H9 (cell line): Measurements from ENCODE around the gene TAAR8. TPM values are rescaled to one million over a fixed set of nuclear protein-coding genes. Genes with fewer than 3 reads are reported as not detected.

Source experiments
- DNase-seq: peaks from one replicate; pipeline ENCODE4 v3.0.0-alpha.2; 2017
- H2AFZ ChIP-seq: one replicate; pipeline ENCODE4 v1.6.1; 2013; ENCODE audit warnings: mild to moderate bottlenecking, low read length, control low read depth, moderate library complexity
- H2AK5ac ChIP-seq: 2 replicates; pipeline ENCODE4 v1.6.1; 2013; ENCODE audit warnings: low read length, control low read depth, mixed read lengths; ENCODE audit not compliant: insufficient read length
- H2BK120ac ChIP-seq: one replicate; pipeline ENCODE4 v1.6.1; 2013; ENCODE audit warnings: low read depth, mild to moderate bottlenecking, low read length, control low read depth, inconsistent platforms; ENCODE audit not compliant: poor library complexity, severe bottlenecking
- H2BK12ac ChIP-seq: 2 replicates; pipeline ENCODE4 v1.6.1; 2013; ENCODE audit warnings: low read length, control low read depth, mixed read lengths, low read depth; ENCODE audit not compliant: insufficient read length
- H2BK15ac ChIP-seq: 2 replicates; pipeline ENCODE4 v1.6.1; 2013; ENCODE audit warnings: low read depth, low read length, control low read depth
- H2BK20ac ChIP-seq: one replicate; pipeline ENCODE4 v1.6.1; 2013; ENCODE audit warnings: low read depth, mild to moderate bottlenecking, low read length, control low read depth, inconsistent platforms; ENCODE audit not compliant: poor library complexity, severe bottlenecking
- H2BK5ac ChIP-seq: 2 replicates; pipeline ENCODE4 v1.6.1; 2013; ENCODE audit warnings: low read length, control low read depth, mixed read lengths; ENCODE audit not compliant: insufficient read length
- H3K14ac ChIP-seq: 2 replicates; pipeline ENCODE4 v1.6.1; 2013; ENCODE audit warnings: low read length, control low read depth; ENCODE audit not compliant: insufficient read depth
- H3K18ac ChIP-seq: 2 replicates; pipeline ENCODE4 v1.6.1; 2013; ENCODE audit warnings: low read depth, mild to moderate bottlenecking, mixed read lengths, low read length, control low read depth; ENCODE audit not compliant: insufficient read length
- H3K23ac ChIP-seq: 2 replicates; pipeline ENCODE4 v1.6.1; 2013; ENCODE audit warnings: low read length, control low read depth, mixed read lengths, low read depth; ENCODE audit not compliant: insufficient read length
- H3K23me2 ChIP-seq: 2 replicates; pipeline ENCODE4 v1.6.1; 2013; ENCODE audit warnings: low read depth, mild to moderate bottlenecking, mixed read lengths, low read length, control low read depth; ENCODE audit not compliant: insufficient read length, poor library complexity, severe bottlenecking
- H3K27ac ChIP-seq: 2 replicates; pipeline ENCODE4 v1.5.1; 2013; ENCODE audit warnings: low read length, control low read depth, mixed read lengths, low read depth; ENCODE audit not compliant: insufficient read length
- H3K27me3 ChIP-seq: 2 replicates; pipeline ENCODE4 v1.6.1; 2013; ENCODE audit warnings: low read length, control low read depth, inconsistent platforms; ENCODE audit not compliant: insufficient read depth
- H3K4ac ChIP-seq: 2 replicates; pipeline ENCODE4 v1.6.1; 2013; ENCODE audit warnings: low read depth, mild to moderate bottlenecking, control low read depth, inconsistent platforms, low read length, moderate library complexity
- H3K4me1 ChIP-seq: 2 replicates; pipeline ENCODE4 v1.6.1; 2013; ENCODE audit warnings: low read length, control low read depth, inconsistent platforms; ENCODE audit not compliant: insufficient read depth
- H3K4me2 ChIP-seq: 2 replicates; pipeline ENCODE4 v1.6.1; 2013; ENCODE audit warnings: low read length, control low read depth, mixed read lengths; ENCODE audit not compliant: insufficient read length, insufficient read depth
- H3K56ac ChIP-seq: 2 replicates; pipeline ENCODE4 v1.6.1; 2013; ENCODE audit warnings: low read depth, mild to moderate bottlenecking, mixed read lengths, low read length, control low read depth; ENCODE audit not compliant: insufficient read length
- H3K79me1 ChIP-seq: 2 replicates; pipeline ENCODE4 v1.6.1; 2013; ENCODE audit warnings: low read depth, mild to moderate bottlenecking, moderate library complexity, low read length, control low read depth, inconsistent platforms; ENCODE audit not compliant: insufficient read depth, poor library complexity, severe bottlenecking
- H3K79me2 ChIP-seq: 2 replicates; pipeline ENCODE4 v1.6.1; 2013; ENCODE audit warnings: low read length, control low read depth, inconsistent platforms; ENCODE audit not compliant: insufficient read depth
- H3K9ac ChIP-seq: 2 replicates; pipeline ENCODE4 v1.6.1; 2013; ENCODE audit warnings: low read length, control low read depth, mixed read lengths; ENCODE audit not compliant: insufficient read length; ENCODE audit errors: extremely low read depth
- H3K9me3 ChIP-seq: one replicate; pipeline ENCODE4 v1.6.1; 2013; ENCODE audit warnings: low read depth, low read length, inconsistent platforms; ENCODE audit not compliant: control insufficient read depth
- H3T11ph ChIP-seq: one replicate; pipeline ENCODE4 v1.6.1; 2013; ENCODE audit warnings: mild to moderate bottlenecking, low read length, control low read depth, inconsistent platforms
- H4K20me1 ChIP-seq: one replicate; pipeline ENCODE4 v1.6.1; 2013; ENCODE audit not compliant: control insufficient read depth, insufficient read length, insufficient read depth
- H4K5ac ChIP-seq: 2 replicates; pipeline ENCODE4 v1.6.1; 2013; ENCODE audit warnings: low read depth, mild to moderate bottlenecking, mixed read lengths, low read length, control low read depth; ENCODE audit not compliant: insufficient read length
- H4K8ac ChIP-seq: replicated peaks from 2 replicates; pipeline ENCODE4 v1.6.1; 2013; ENCODE audit warnings: low read length, control low read depth, mixed read lengths, low read depth; ENCODE audit not compliant: insufficient read length
- H4K91ac ChIP-seq: 2 replicates; pipeline ENCODE4 v1.6.1; 2013; ENCODE audit warnings: low read depth, mild to moderate bottlenecking, moderate library complexity, mixed read lengths, low read length, control low read depth; ENCODE audit not compliant: insufficient read length
- H3K27ac Mint-ChIP-seq, 3 experiments: 2 replicates in 2 of 3; 3 replicates in 1 of 3; pipeline ENCODE4 v1.8.0; 2020 to 2021; ENCODE audit warnings: mixed read lengths in 3 of 3, mild to moderate bottlenecking in 1 of 3, moderate library complexity in 1 of 3
- H3K27me3 Mint-ChIP-seq: 2 replicates; pipeline ENCODE4 v1.8.0; 2021; ENCODE audit warnings: low read depth, mild to moderate bottlenecking, moderate library complexity, mixed read lengths
- H3K36me3 Mint-ChIP-seq, 3 experiments: 2 replicates in 2 of 3; 3 replicates in 1 of 3; pipeline ENCODE4 v1.8.0; 2020 to 2021; ENCODE audit warnings: low read depth in 3 of 3, mixed read lengths in 3 of 3; ENCODE audit not compliant: insufficient read depth in 1 of 3
- H3K4me1 Mint-ChIP-seq, 2 experiments: 2 replicates each; pipeline ENCODE4 v1.8.0; 2020; ENCODE audit warnings: mixed read lengths in 2 of 2
- H3K4me3 Mint-ChIP-seq, 2 experiments: 2 replicates in 1 of 2; 3 replicates in 1 of 2; pipeline ENCODE4 v1.8.0; 2020 to 2021; ENCODE audit warnings: mild to moderate bottlenecking in 2 of 2, mixed read lengths in 2 of 2, moderate library complexity in 1 of 2
- H3K9me3 Mint-ChIP-seq, 2 experiments: 2 replicates in 1 of 2; 3 replicates in 1 of 2; pipeline ENCODE4 v1.8.0; 2020; ENCODE audit warnings: mild to moderate bottlenecking in 2 of 2, mixed read lengths in 2 of 2, moderate library complexity in 1 of 2
- CTCF ChIP-seq: fragments of 200-600 bp; sonication (generic); conservative IDR thresholded peaks from 3 replicates; pipeline ENCODE4 v1.8.0; 2021; ENCODE audit warnings: antibody characterized with exemption, mild to moderate bottlenecking
- WGBS: extraction: QIAGEN DNeasy Blood & Tissue Kit; methylation state at CpG from one replicate; pipeline ENCODE4 v1.1.7; 2013; ENCODE audit warnings: missing lambda C conversion rate, low lambda C conversion rate, mixed read lengths; ENCODE audit not compliant: insufficient read length; ENCODE audit errors: extremely low coverage; 5-methylcytosine and 5-hydroxymethylcytosine counted together
- total RNA-seq: library from RNA; stranded (reverse); gene quantifications from 2 replicates; pipeline ENCODE4 v1.2.1, GENCODE V29; 2021

TAAR8 gene
- total RNA-seq, 1 experiment from 2014 or later: not detected

- H3K4me1 ChIP-seq: no peaks in the 10 kb centered on the region; the same call in 1 of the 2 replicates
- WGBS: no CpG with 5 or more reads among the region's 4 CpGs
- no peak overlapping the region for H2BK20ac ChIP-seq
- no peak for DNase-seq
- Mint-ChIP-seq H3K9me3 (no peaks in the 10 kb centered on the region), H3K27ac (peak overlapping the region; percentile 4 to 34 (median 21); a peak in 3 of 7 replicates), H3K36me3 (no peaks in the 10 kb centered on the region), H3K4me1 (peaks cover 20 to 23% of the 10 kb centered on the region in 2 experiments), H3K4me3 (no peak overlapping the region), H3K27me3 (peaks cover 10% of the 10 kb centered on the region)
- H2AFZ ChIP-seq: no peak overlapping the region
- H2BK15ac ChIP-seq: no peak overlapping the region
- TF ChIP-seq CTCF: no peak
- H3K9ac ChIP-seq: no peak overlapping the region
- H2AK5ac ChIP-seq: no peak overlapping the region
- H4K5ac ChIP-seq: no peak overlapping the region
- no peaks in the 10 kb centered on the region for H3K79me2 ChIP-seq
- H2BK5ac ChIP-seq: no peak overlapping the region
- H2BK120ac ChIP-seq: no peak overlapping the region
- H3K23me2 ChIP-seq: no peaks in the 10 kb centered on the region
- H3K4ac ChIP-seq: no peak overlapping the region
- H3K4me2 ChIP-seq: no peak overlapping the region
- H2BK12ac ChIP-seq: no peak overlapping the region
- no peaks in the 10 kb centered on the region for H3K79me1 ChIP-seq
- H3K9me3 ChIP-seq: no peaks in the 10 kb centered on the region
- no peaks in the 10 kb centered on the region for H3K27me3 ChIP-seq
- no peak overlapping the region for H3K27ac ChIP-seq
- H3K14ac ChIP-seq: no peak overlapping the region; the same call in 1 of the 2 replicates
- no peak overlapping the region for H3K18ac ChIP-seq
- no peak overlapping the region for H3K56ac ChIP-seq
- H4K8ac ChIP-seq: no peak overlapping the region
- no peak overlapping the region for H4K91ac ChIP-seq
- H3K23ac ChIP-seq: no peak overlapping the region
- no peak overlapping the region for H3T11ph ChIP-seq
- no peaks in the 10 kb centered on the region for H4K20me1 ChIP-seq
Observed at GRCh38 chr6:132525866-132526265, 26.6 kb upstream of the TAAR8 start.
